Rectal smooth muscle tissue (tissue), 1 donor: ENCODE data around the gene AJUBA.

Source experiments
- H3K27ac ChIP-seq: one replicate; pipeline ENCODE4 v1.7.0; 2013; ENCODE audit warnings: low read depth, low read length, inconsistent platforms
- H3K27me3 ChIP-seq: one replicate; pipeline ENCODE4 v1.7.0; 2013; ENCODE audit warnings: low read length; ENCODE audit not compliant: control insufficient read depth, insufficient read depth
- H3K36me3 ChIP-seq: one replicate; pipeline ENCODE4 v1.7.0; 2013; ENCODE audit warnings: low read length; ENCODE audit not compliant: control insufficient read depth, insufficient read depth
- H3K4me1 ChIP-seq: one replicate; pipeline ENCODE4 v1.7.0; 2013; ENCODE audit warnings: low read length; ENCODE audit not compliant: control insufficient read depth, insufficient read depth
- H3K4me3 ChIP-seq: one replicate; pipeline ENCODE4 v1.7.0; 2013; ENCODE audit warnings: low read length
- H3K9ac ChIP-seq: one replicate; pipeline ENCODE4 v1.7.0; 2013; ENCODE audit warnings: low read length

Gene AJUBA

DNA sequence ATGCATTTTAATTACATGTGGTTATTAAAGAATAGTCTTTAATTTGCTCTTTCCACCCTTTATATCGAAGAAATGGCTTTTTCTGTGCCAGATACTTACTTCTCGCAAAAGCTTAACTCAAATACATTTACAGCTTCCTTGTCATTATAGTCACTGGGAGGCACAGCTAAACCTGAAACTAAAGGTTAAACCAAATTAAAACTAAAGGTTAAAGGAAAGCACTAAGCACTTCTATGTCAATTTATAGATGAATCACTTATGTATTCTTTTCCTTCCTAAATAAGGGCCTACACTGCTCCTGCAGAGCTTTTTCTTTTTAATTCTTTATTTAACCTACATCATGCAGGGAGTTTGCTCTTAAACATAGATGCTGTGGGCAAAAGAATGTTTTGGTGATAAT, 18.5 kb upstream of the AJUBA start:
- Histone ChIP-seq H3K4me3 (no peak overlapping the region), H3K4me1 (no peaks in the 10 kb centered on the region), H3K27ac (no peak overlapping the region), H3K27me3 (no peaks in the 10 kb centered on the region), H3K36me3 (no peaks in the 10 kb centered on the region), H3K9ac (no peak overlapping the region)

DNA sequence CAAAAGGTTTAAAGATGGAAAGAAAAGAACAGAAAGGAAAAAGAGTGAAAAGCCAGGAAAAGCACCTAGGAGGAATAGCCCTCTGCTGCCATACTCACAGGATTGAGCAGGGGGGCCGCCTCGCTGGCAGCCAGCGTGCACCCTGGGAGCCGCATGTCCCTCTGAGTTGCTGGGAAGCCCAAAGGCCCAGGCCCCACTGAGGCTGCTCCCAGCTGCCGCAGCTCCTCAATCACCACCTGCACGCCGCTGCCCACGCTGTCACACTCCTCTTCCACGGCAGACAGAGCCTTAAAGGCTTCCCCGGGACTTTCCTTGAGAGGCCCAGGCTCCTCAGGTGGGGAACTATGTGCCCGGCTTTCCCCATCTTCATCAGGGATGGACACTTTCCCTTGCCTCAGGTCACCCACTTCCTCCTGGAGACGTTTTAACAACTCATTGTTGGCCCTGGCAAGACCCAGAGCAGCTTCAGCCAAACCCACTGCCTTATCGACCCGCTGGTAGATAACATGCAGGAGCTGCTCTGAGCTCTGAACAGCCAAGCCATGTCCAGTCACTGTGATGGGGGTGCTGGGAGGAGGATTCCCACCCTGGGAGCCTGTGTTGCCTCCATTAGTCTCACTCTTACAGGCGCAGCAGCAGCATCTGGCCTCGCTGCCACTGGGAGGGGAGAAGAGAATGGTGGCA, 16.1 kb upstream of the AJUBA start:
- Histone ChIP-seq H3K36me3 (no peaks in the 10 kb centered on the region), H3K4me3 (no peak overlapping the region), H3K9ac (no peak overlapping the region), H3K27ac (no peak overlapping the region), H3K4me1 (peaks cover 3% of the 10 kb centered on the region), H3K27me3 (no peaks in the 10 kb centered on the region)

DNA sequence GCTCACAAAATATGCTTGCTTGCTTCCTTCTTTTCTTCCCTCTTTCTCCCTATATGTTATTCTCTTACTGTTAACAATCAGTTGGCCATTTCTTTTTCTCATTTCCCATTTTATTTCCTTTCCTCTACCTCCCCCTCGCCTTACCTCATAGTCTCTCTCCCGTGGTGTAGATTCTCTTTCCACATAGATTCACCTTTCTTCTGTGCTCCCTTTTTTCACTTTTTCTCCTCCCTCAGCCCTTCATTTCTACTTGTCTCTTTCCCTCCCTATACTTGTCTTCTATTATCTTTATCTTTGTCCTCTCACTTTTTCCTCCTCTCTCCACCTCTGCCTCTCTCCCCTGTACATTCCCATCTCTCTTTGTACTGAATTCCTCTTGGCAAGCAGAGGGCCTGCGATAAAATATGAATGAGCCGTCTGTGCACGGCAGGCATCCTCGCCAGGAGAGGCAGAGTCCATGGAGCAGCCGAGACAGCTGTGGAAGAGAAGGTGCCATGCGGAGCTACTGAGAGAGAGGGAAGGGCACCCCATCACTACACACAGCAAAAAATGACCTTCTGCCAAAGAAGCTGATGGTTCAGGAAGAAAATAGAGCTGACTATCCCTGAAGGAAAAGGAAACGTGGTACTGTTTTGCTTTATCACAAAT, 15.4 kb upstream of the AJUBA start:
- Histone ChIP-seq H3K27me3 (no peaks in the 10 kb centered on the region), H3K27ac (no peak overlapping the region), H3K4me1 (peaks cover 3% of the 10 kb centered on the region), H3K36me3 (no peaks in the 10 kb centered on the region), H3K4me3 (no peak overlapping the region), H3K9ac (no peak overlapping the region)

DNA sequence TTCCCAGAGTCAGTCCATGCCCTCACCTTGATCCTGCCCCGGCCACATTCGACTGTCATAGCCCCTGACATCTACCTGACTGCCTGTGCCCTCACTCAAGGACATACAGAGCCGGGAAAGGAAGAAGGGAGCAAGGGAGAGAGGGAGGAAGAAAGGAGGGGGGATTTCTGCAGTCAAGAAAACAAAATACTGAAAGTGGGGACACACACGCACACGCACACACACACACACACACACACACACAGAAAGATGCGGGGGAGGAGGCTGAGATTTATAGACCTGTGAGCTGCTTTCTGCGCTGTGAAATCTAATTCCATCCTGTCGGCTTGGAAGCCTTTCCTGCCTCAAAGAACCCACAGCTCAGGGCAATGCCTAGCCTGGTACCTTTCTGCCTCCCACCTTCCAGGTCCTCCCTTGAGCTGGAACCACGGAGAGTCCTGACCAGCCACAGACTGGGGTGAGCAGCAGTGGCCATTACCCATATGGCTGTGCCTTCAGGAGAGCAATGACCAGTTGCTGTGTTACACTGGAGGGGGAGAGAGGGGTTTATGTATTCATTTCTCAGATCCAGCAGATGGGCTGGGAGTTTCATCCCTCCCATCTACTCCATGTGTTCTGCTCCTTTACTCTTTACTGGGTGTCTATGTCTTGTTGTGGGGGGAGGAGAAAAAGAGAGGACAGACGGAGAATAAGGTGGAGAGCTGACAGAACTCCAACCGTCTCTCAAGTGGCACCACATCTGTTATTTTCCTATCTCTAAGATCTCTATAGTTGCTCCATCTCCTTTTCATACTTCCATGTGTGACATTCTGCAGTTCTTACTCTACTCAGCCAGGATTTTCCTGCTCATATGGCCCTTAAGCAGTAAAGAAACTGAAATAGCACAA, 14.7 kb upstream of the AJUBA start:
- Histone ChIP-seq H3K27ac (no peak overlapping the region), H3K4me1 (peaks cover 3% of the 10 kb centered on the region), H3K36me3 (no peaks in the 10 kb centered on the region), H3K4me3 (no peak overlapping the region), H3K9ac (no peak overlapping the region), H3K27me3 (no peaks in the 10 kb centered on the region)

DNA sequence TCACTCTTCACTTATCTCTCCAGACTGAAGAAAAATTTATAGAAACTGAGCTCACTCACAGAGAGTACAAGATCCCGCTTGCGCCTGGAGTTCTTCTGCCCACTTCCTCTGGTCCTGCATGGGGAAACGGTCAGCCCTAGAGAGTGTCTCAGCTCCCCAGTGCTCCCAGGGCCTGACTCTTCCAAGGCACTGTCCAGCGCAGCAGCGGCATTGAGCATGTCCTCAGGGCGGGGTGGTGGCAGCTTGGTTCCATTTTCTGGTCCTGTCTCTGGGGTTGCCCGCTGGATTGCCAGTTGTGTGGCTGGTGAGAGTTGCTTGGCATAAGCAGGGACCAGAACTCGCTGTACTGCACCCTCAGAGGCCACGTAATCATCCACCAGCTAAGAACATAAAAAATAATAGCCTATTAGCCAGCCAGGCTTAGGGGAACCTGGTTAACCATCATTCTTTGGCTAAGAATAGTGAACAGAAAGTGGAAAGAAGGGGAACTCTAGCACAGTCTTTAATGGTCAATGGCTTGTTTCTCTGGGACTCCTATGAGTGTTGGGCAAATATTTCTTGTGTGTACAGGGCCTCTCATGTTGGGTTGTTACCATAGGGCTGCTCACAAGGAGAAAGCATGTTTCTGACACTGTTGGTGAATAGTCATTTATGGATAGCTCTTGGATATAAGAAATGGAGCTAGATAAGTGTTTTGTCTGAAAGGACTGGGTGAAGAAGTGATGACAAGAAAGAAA, 13.7 kb upstream of the AJUBA start:
- Histone ChIP-seq H3K4me3 (no peak overlapping the region), H3K36me3 (no peaks in the 10 kb centered on the region), H3K27ac (no peak overlapping the region), H3K9ac (no peak overlapping the region), H3K27me3 (no peaks in the 10 kb centered on the region), H3K4me1 (peaks cover 3% of the 10 kb centered on the region)

DNA sequence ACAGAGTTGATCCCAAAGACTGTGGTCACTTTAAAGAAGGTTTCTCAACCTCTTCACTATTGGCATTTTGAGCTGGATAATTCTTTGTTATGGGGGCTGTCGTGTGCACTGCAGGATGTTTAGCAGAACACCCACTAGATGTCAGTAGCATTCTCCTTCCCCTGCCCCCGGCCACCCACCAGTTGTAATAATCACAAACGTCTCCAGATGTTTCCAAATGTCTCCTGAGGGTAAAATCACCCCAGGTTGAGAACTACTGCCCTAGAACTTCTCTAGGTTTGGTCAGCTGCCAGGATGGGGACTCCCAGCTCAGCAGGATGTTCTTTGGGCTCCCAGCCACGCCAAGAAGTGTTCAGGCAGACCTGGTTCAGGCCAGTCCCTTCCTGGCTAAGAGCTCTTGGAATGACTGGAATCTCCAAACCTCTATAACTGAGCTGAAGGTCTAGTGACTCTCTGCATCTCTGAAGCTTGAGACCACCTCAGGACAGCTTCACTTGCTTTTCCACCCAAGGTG, 12.5 kb upstream of the AJUBA start:
- Histone ChIP-seq H3K4me3 (no peak overlapping the region), H3K9ac (no peak overlapping the region), H3K27me3 (no peaks in the 10 kb centered on the region), H3K36me3 (no peaks in the 10 kb centered on the region), H3K27ac (no peak overlapping the region), H3K4me1 (peaks cover 3% of the 10 kb centered on the region)

DNA sequence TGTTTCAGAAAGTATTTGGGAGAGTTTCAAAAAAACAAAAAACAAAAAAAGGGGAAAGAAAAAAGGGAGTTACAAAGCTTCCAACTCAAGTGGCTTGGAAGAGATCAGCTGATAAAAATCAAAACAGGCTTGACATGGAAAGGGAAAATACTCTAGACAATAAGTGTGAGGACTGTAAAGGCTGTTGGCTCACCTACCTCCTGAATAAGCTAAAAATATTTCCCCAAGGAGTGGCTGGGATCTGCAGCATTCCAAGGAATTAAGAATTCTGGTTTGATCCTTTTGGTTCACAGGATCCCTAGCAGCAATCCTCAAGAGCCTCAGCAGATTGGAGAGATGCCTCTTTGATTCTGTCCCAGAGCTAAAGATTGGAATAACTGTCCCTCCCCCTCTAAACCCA, 11.2 kb upstream of the AJUBA start:
- Histone ChIP-seq H3K36me3 (no peaks in the 10 kb centered on the region), H3K27me3 (no peaks in the 10 kb centered on the region), H3K4me1 (peaks cover 3% of the 10 kb centered on the region), H3K9ac (no peak overlapping the region), H3K4me3 (no peak overlapping the region), H3K27ac (no peak overlapping the region)

DNA sequence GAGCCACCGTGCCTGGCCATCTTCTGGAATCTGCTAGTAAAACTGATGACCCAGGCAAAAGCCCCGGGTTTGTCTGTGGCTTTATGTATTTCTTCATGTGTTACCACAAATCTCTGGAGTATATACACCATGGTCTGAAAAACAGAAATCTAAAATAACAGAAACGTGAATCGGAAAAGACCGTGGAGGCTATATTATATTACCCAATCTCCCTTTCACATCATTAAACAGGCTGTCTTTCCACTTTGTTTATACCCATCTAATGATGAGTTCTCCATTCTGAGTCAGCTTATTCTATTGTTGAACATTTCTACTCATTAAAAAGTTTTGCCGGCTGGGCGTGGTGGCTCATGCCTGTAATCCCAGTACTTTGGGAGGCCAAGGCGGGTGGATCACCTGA, 9.5 kb upstream of the AJUBA start:
- H3K27me3 ChIP-seq: no peaks in the 10 kb centered on the region
- peaks cover 3% of the 10 kb centered on the region for H3K4me1 ChIP-seq
- H3K36me3 ChIP-seq: peaks cover 2% of the 10 kb centered on the region
- H3K27ac ChIP-seq: no peak overlapping the region
- no peak overlapping the region for H3K4me3 ChIP-seq
- H3K9ac ChIP-seq: no peak overlapping the region

DNA sequence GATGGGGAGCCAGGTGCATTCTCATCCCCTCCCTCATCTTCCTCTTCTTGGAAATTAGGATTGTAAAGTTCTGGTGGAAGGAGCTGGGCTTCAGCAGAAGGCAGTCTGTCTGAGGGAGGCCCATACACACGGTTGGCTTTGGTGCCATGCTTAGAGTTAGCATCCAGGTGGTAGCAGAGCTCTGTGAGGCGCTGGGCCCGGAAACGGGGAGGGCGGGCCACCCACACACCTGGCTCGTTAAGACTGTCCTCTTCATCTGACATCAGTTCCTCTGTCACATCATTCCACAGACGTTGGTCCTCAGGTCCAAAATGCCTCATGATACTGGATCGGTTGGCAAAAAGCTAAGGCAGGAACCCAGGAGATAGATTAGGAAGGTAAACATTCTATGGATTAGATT, 4.9 kb upstream of the AJUBA start:
- Histone ChIP-seq H3K27me3 (no peaks in the 10 kb centered on the region), H3K36me3 (peaks cover 2% of the 10 kb centered on the region), H3K4me1 (no peaks in the 10 kb centered on the region), H3K27ac (no peak overlapping the region), H3K9ac (no peak overlapping the region), H3K4me3 (no peak overlapping the region)

DNA sequence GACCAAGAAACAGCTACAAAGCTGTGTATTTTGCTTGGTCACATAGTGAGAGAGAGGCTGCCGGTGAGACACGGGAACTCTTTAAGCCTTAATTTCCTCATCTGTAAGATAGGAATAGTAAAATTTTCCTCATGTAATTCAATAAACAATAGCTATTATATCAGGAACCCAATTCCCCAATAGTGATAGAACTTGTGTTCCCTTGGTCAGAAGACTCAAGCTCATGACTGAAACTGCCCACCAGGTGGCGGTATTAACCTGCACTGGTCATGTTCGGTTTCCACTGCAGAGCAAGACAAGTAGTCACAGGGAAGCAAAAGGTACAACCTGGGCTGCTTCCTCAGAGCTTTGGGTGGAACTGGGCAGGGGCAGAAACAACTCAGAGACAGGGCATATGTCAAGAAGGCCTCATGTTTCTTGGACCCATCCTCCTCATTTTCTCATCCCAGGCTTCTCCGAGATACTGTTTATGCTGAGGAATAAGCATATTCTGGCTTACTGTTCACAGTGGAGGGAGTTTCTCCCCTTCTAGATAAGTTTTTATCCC, 4.2 kb upstream of the AJUBA start:
- peaks cover 2% of the 10 kb centered on the region for H3K36me3 ChIP-seq
- H3K9ac ChIP-seq: no peak overlapping the region

DNA sequence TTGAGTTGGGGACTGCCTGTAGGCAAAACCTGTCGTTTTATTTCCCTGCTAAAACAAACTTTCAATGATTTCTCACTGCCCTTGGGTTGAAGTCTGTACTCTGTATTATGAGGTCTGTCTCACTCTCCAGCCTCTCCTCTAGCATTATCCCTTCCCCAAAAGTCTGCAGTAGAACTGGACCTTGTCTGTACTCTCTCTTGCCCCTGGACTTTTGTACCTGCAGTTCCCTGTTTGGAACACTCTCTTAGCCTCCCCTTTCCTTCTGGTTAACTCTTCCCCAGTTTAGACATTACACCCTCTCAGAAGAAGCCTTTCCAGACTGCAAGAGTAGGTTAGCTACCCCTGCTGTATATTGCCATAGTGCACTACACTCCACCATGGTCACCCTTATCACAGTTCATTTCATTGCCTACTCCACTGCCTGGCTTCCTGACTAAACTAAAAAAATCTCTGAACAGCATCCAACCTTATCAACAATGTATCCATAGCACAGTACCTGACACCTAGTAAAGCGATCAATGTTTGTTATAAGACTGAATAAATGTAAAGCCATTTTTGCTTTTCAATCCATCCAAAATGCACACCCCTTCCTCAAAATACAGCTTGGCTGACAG, 3.6 kb upstream of the AJUBA start:
- Histone ChIP-seq H3K4me1 (no peaks in the 10 kb centered on the region), H3K36me3 (peaks cover 2% of the 10 kb centered on the region), H3K4me3 (no peak overlapping the region), H3K9ac (no peak overlapping the region), H3K27me3 (peaks cover 3% of the 10 kb centered on the region), H3K27ac (no peak overlapping the region)

More for the DNA sequence above, 4.2 kb upstream of the AJUBA start:
- Histone ChIP-seq H3K4me3 (no peak overlapping the region), H3K27me3 (no peaks in the 10 kb centered on the region), H3K27ac (no peak overlapping the region), H3K4me1 (no peaks in the 10 kb centered on the region)
